Hepatocyte (in vitro differentiated cells): ENCODE results near the gene SYTL3.

Experiments
- CTCF ChIP-seq: fragments of 200-600 bp; sonication (generic); IDR thresholded peaks from 2 replicates; pipeline ENCODE4 v1.5.1; 2016; ENCODE audit warnings: antibody characterized with exemption, mild to moderate bottlenecking; ENCODE audit not compliant: poor library complexity
- EZH2phosphoT487 ChIP-seq: fragments of 200-600 bp; sonication (generic); IDR thresholded peaks from one replicate; pipeline ENCODE4 v1.6.1; 2018; ENCODE audit warnings: antibody characterized with exemption, mild to moderate bottlenecking, low read depth, moderate library complexity; ENCODE audit not compliant: unreplicated experiment, severe bottlenecking

- TF ChIP-seq CTCF (no peak), EZH2phosphoT487 (no peak)
Observed at GRCh38 chr6:158756126-158756525, 106.3 kb downstream of the SYTL3 start.
